Sigmoid colon (tissue), 4 donors: ENCODE results near the gene VANGL2.

Experiments
- EP300 ChIP-seq, 4 donors: sonication (generic); formaldehyde crosslinking; IDR thresholded peaks; one replicate each; pipeline ENCODE4 v1.6.1; 2017; ENCODE audit warnings: antibody characterized with exemption in 4 of 4
- POLR2A ChIP-seq, 2 donors: fragments of 450-650 bp; IDR thresholded peaks; one replicate each; pipeline ENCODE4 v1.6.1; 2016; ENCODE audit warnings: antibody characterized with exemption in 2 of 2, mild to moderate bottlenecking in 2 of 2, moderate library complexity in 2 of 2
- POLR2AphosphoS5 ChIP-seq, 4 donors: sonication (generic); formaldehyde crosslinking; IDR thresholded peaks; one replicate each; pipeline ENCODE4 v1.6.1; 2017; ENCODE audit warnings: antibody characterized with exemption in 4 of 4
- TF ChIP-seq, protein P1 (sequence below), 4 experiments: fragments of 450-650 bp in 3 of 4; fragments of 200-600 bp in 1 of 4; IDR thresholded peaks; one replicate each; pipeline ENCODE4 v1.5.1; 2016 to 2019; ENCODE audit warnings: antibody characterized with exemption in 4 of 4, mild to moderate bottlenecking in 3 of 4, moderate library complexity in 2 of 4

DNA sequence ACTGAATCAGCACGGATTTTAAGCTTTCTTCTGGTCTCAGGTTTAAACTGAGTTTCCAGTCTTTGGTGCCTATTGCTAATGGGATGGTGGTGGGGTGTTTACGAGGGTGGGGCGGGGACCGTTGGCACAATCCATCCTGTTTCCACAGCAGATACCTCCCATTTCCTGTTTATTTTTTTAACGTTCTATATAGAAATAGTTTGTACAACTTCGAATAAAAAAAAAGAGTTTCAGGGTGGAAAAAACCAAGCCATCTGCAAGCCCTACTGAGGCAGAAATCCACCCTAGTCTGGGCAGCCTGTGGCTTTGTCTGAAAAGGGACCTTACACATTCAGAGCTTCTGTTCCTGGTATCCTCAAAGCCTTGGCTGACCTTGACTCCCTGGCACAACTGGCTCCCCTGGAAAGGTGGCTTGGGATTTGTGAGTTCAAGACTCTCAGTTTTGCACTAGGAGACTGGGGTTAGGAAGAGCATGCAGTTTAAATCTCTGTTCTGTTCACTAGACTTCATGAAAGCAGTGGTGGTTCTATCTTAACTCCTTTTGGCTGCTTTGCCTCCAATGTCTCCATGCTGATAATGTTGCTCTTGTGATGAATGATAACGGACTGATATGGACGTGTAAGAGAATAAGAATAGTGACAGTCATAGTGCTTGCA is 46.7 kb downstream of the VANGL2 start:
- TF ChIP-seq, protein P1, sequence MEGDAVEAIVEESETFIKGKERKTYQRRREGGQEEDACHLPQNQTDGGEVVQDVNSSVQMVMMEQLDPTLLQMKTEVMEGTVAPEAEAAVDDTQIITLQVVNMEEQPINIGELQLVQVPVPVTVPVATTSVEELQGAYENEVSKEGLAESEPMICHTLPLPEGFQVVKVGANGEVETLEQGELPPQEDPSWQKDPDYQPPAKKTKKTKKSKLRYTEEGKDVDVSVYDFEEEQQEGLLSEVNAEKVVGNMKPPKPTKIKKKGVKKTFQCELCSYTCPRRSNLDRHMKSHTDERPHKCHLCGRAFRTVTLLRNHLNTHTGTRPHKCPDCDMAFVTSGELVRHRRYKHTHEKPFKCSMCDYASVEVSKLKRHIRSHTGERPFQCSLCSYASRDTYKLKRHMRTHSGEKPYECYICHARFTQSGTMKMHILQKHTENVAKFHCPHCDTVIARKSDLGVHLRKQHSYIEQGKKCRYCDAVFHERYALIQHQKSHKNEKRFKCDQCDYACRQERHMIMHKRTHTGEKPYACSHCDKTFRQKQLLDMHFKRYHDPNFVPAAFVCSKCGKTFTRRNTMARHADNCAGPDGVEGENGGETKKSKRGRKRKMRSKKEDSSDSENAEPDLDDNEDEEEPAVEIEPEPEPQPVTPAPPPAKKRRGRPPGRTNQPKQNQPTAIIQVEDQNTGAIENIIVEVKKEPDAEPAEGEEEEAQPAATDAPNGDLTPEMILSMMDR (IDR thresholded peaks at IDR 0.05), result no peak
- TF ChIP-seq POLR2A (IDR thresholded peaks at IDR 0.05) (no peak), POLR2AphosphoS5 (IDR thresholded peaks at IDR 0.05) (no peak), EP300 (IDR thresholded peaks at IDR 0.05) (no peak)
